ENCODE measurements around the gene DOCK7. TPM values are rescaled to one million over a fixed set of nuclear protein-coding genes. Genes with fewer than 3 reads are reported as not detected.
"Not testable (repeated sequence)": the region's sequence is repeated elsewhere in the genome, so short reads cannot be mapped to it uniquely, and the experiment has no call there.

Gene DOCK7
- total RNA-seq, 1 experiment from 2014 or later = 51.0 TPM

DNA sequence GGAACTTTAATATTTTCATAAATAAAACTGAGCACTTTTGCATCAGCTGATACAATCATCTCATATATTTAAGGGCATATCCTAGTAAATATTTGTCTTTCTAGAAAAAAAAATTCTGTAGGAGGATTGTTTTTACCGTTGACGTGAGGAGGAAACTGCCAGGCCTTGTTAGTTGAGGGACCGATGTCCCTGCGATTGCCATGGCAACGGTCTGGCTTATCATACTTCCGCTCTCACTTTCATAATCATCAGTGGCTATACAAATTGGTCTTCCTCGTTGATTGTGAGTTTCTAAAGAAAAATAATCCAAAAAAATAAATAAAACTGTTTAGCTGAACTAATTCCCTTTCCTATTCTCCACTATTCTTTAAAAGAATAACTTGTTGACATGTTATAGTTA, 160.2 kb downstream of the DOCK7 start:
- no peak for DNase-seq (ENCODE audit: low read depth)

DNA sequence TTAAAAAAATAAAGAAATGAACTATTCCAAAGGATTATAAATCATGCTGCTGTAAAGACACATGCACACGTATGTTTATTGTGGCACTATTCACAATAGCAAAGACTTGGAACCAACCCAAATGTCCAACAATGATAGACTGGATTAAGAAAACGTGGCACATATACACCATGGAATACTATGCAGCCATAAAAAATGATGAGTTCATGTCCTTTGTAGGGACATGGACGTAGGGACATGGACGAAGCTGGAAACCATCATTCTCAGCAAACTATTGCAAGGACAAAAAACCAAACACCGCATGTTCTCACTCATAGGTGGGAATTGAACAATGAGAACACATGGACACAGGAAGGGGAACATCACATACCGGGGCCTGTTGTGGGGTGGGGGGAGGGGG, 160.8 kb downstream of the DOCK7 start:
- DNase-seq (ENCODE audit: low read depth) = not testable (repeated sequence)

DNA sequence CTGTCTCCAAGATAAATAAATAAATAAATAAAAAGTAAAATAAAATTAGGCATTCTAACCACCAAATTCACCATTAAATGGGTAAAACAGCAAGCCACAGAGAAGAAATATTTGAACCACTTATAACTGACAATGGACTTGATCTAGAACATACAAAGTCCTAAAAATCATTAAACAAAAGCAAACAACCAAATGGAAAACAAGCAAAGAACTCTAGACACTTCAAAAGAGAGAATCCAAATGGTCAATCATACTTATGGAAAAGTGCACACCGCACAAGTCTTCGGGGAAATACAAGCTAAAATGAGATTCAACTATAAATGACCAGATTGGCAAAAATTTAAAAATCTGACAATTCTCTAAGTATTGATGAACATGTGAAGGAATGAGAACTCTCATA, 164.3 kb downstream of the DOCK7 start:
- no peak for DNase-seq (ENCODE audit: low read depth)

DNA sequence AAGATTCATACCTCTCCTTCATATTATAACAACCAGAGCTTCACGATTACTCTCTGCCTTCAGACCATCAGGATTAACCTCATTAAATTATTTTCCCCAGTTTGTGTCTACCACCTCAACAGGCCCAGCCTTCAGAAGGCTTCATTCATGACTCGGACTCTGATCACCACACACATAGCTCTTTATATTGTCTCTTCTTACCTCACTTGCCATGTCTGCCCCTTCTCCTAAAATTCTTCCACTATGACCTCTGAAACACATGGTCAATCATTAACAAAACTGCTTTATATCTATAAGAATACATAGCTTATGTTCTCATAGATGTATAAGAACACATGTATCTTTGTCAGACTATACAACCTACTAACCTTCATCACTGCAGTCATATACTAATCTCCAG, 171.6 kb downstream of the DOCK7 start:
- no peak for DNase-seq (ENCODE audit: low read depth)

DNA sequence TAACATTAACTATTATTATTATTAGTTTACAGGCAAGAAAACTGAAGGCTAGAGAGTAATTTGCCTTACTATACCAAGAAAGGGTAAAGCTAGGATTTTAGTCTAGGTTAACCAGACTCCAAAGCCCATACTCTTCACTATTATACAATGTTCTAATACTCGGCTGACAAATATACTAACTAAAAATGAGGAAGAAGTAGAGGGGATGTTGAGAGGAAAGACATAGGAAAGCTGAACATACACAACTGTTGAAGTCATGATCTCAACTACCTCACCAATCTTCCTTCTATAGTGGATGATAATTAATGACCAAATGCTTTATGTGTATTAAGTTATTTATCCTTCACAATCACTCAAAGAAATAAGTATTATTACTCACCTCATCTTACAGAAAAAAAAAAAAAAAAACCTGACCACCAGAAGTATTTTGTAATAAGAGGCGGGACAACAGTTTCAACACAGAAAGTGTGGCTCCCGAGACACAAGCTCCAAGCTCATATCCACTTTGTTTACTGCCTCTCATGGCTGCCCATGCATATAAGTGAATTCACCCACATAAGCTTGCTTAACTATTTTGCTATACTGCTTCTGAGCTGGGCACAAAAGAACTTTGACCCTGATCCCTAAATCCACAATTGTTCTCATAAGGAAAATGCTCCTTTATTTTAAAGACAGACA, 173.3 kb downstream of the DOCK7 start:
- no peak for DNase-seq (ENCODE audit: low read depth)

DNA sequence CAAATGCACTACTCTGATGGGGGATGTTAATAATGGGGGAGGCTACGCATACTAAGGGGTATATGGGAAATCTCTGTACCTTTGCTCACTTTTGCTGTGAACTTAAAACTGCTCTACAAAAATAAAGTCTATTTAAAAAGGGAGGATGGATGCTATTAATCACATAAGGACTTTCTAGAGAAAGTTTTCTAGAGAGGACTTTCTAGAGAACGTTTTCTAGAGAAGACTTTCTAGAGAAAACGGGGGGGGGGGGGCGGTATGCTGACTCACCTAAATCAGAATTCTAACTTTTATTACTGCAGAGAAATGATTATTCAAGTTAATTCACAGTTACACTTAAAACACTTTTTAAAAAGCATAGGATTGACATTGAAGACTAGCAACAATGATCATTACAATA, 175.2 kb downstream of the DOCK7 start:
- DNase-seq (ENCODE audit: low read depth) = no peak

DNA sequence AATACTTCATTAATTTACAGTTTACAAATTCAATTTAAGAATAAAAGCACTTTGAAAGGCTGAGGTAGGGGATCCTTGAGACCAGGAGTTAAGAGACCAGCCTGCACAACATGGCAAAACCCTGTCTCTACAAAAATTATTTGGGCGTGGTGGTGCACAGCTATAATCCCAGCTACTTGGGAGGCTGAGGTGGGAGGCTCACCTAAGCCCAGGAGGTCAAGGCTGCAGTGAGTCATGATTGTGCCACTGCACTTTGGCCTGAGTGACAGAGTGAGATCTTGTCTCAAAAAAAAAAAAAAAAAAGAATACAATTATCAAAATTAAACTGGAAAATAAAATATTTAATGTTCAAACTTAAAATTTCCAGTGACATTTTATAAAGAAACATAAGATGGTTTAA, 179.2 kb downstream of the DOCK7 start:
- no peak for DNase-seq (ENCODE audit: low read depth)

DNA sequence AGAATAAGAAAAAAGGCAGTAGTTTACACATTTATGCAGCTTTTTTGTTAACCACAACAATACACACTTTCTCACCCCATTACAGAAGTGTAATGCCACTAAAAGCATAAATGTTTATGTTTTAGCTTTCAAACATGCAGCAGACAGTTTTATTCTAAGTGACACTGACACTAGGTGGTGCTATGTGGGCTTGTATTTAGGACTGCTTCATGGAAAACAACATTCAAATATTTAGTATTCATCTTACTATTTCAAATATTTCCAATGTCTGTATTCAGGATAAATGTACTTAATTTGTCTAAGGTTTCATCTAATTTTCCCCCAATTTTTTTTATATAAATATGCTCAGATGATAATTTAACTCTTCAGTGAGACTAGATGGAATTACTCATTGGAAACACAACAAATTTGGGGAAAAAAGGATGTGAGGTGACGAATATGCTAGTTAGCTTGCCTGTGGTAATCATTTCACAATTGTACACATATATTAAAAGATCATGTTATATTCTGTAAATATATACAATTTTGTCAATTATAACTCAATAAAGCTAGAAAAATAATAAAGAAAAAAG, 179.9 kb downstream of the DOCK7 start:
- DNase-seq (ENCODE audit: low read depth) = peak; percentile 12

DNA sequence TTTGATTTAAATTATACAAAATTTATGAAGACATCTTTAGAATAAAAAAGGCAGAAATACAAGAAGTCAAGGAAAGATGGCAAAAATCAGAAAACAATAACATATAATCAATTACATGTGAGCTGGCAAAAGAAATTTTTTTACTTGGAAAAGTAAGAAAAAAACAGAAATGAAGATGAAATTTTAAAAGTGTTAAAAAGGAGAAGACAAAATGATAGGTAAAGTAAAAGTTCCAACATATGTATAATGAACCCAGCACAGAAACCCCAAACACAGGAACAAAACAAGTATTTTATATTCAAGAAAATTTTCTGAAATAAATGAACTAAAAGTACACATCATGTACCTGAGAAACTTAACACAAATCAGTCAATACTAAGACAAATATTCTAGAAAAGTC, 188.0 kb downstream of the DOCK7 start:
- DNase-seq (ENCODE audit: low read depth) = no peak

DNA sequence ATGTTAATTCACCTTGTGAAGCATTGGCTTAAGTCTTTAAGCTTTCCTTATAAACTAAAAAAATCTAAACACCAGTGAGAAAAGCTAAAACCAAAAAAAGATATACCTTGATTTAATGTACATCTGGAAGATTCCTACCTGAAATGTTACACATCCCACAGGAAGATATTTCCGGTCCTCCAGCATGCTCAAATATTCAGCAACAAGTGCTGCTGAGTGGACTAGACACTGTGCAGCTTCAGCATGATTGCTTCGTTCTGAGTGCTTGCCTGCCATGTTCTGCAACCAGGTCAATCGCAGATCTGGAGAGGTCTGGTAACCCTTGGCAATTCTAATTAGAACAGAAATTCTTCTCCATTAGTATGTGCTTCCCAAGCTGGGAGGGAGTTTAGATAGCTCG, 194.0 kb downstream of the DOCK7 start:
- no peak for DNase-seq (ENCODE audit: low read depth)

DNA sequence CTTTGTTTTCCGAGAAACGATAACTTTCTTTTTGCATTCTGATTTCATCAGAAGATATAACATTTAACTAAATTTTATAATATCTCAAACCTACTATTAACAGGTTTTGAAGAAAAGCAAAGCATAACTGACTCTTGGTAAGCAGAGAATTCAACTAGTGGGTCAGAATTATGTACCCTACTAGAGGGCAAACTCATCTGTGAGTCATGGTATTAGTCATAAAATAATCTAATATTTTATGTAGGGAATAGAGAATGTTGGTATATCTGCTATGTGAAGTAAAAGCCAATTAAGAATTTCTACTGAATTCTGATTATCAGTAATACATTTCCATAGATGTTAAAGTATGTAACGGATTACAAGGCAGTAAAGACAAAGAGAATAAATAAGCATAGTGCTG, 194.5 kb downstream of the DOCK7 start:
- no peak for DNase-seq (ENCODE audit: low read depth)

DNA sequence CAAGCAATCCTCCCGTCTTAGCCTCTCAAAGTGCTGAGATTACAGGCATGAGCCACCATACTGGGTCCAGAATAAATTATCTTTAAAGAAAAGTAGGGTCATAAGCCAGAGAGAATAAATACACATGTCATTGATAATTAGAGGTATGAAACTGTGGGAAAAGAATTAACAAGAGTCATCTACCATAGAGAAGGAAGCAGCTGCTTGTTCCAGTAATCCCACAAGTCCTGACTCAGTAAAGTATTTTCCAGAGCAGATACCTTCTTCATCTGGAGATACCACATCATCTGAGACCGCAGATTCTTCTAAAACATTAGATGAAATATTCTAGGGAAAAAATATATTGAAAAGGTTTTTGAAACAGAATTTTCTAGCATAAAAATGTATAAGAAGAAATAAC, 195.7 kb downstream of the DOCK7 start:
- DNase-seq (ENCODE audit: low read depth) = no peak

DNA sequence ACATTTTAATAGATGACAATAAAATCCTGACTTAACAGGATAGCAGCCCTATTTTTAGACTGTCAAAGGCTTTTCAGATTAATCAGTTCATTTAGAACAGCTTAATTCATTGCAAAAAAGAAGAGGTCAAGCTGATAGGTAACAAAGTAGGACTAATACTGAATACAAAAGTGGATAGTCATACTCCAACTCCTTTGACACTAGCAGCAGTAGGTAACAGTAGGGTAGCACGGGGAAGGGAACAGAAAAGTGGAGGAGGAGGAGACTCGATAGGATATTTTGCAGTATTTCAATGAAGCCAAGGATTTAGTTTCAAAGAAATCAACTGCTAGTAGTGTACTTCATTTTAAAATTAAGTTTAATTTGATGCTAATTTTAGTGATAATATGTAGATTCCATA, 200.2 kb downstream of the DOCK7 start:
- DNase-seq (ENCODE audit: low read depth) = no peak

DNA sequence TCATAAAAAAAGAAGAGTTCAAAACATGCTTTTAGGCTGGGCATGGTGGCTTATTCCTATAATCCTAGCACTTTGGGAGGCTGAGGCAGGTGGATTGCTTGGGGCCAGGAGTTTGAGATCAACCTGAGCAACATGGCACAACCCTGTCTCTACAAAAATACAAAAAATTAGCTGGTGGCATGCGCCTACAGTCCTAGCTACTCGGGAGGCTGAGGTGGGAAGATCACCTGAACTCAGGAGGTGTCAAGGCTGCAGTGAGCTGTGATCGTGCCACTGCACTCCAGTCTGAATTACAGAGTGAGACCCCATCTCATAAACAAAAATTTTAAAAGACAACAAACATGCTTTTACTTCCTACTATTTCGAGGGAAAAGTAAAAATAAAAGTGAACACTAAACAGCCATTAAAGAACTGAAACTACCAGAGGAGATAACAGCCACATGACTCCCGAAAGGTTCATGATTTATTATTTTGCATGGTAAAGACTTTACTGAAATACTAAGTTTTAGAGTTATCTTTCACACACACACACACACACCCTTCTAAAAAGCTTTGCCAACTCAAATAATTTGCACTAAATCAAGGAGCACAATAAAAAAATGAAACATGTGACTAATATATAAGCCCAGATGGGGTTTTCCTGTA, 203.2 kb downstream of the DOCK7 start:
- no peak for DNase-seq (ENCODE audit: low read depth)

DNA sequence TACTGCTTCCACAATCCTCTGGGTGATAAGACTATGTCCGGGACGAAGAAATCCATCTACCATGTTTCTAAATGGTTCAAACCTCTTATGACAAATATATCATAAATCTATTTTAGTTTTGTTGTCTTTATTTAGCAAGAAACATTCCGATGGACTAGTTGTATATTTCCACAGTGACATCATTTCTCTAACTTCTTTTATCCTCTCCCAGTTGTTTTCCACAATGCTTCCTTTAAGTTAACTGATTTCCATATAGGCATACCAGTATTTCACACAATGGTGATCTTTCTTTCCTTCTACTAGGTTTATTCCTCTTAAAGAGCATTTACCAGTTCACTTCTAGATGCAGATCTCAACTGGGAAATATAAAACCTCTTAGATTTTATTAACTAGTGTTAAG, 206.5 kb downstream of the DOCK7 start:
- DNase-seq (ENCODE audit: low read depth) = no peak

DNA sequence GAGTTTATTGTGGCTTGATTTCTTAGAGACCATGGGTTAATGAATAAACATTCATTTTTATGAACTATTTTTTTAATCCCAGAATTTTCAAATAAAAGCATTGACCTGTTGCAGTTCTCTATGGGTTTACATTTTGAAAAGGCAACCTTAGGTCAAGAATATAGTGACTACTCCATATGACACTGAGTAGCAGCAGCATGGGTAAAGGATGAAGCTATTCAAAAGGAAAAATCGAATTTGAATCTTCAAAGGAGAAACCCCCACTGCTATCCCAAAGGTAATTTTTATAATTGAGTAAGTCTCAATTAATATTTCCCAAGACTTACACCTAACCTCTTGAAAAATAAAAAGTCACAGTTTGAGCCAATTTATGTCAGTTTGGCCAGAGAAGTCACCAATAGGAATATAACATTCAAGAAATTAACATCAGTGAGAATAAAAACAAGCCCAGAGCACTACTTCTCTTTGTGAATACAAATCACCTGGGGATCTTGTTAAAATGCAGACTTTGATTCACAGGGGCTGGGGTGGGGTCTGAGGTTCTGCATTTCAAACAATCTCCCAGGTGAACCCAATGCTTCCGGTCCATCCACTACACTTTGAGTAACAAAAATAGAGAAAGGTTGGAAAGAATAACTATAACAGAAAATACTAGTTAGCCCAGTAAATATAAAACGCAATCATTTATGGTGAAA, 211.5 kb downstream of the DOCK7 start:
- no peak for DNase-seq (ENCODE audit: low read depth)

DNA sequence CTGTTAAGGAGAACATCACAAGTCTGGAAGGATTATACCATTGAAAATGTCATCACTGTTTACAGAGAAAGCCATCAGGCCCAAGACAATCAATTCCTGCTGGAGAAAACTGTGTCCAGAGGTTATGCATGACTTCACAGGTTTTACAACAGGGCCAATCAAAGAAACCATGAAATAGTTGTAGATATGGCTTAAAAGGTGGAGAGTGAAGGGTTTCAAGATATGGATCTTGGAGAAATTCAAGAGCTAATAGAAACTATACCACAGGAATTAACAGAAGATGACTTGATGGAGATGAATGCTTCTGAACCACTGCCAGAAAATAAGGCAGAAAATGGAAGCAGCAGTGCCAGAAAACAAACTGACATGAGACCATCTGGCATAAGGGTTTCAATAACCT, 221.1 kb downstream of the DOCK7 start:
- no peak for DNase-seq (ENCODE audit: low read depth)

DNA sequence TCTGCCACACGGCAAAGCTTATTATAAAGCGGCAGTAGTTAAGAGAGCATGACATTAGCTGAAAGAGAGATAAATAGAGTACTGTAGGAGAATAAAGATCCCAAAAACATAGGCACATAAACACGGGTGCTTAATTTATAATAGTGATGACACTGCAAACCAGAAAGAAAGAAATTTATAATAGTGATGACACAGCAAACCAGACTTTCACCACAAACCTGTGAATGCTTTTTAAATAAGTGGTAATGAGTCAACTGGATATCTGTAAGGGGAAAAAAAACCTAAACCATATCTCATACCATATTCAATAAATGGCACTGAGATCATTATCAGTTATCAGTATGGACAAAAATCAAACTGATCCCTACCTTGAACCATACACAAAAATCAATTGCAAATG, 225.8 kb downstream of the DOCK7 start:
- no peak for DNase-seq (ENCODE audit: low read depth)

DNA sequence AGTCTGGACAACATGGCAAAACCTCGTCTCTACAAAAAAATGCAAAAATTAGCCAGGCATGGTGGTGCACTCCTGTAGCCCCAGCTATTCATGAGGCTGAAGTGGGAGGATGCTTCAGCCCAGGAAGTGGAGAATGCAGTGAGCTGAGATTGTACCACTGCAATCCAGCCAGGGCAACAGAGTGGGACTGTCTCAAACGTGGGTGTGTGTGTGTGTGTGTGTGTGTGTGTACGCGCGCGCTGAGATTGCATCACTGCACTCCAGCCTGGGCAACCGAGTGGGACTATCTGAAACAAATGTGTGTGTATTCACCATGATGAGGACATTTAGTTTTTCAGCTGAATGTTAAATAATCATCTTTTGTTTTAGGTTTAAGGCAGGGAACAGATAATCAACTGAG, 230.2 kb downstream of the DOCK7 start:
- DNase-seq (ENCODE audit: low read depth) = no peak

DNA sequence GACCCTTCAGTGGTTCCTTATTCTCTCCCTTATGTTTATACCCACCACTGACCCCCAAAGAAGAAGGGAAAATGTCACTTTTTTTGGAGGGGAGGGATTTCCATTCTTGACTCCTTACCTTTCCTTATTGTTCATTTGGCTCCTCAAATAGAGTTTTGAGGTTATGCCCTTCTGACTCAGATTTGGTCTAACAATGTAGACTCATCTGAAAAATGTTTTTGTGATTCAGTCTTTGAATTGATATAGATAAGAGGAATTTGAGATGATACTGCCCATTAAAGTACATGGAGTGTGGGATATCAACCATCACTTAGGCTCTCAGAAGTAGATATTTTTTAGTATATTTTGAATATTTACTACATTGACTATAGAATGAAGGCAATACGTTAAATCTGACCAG, 235.2 kb downstream of the DOCK7 start:
- no peak for DNase-seq (ENCODE audit: low read depth)

DNA sequence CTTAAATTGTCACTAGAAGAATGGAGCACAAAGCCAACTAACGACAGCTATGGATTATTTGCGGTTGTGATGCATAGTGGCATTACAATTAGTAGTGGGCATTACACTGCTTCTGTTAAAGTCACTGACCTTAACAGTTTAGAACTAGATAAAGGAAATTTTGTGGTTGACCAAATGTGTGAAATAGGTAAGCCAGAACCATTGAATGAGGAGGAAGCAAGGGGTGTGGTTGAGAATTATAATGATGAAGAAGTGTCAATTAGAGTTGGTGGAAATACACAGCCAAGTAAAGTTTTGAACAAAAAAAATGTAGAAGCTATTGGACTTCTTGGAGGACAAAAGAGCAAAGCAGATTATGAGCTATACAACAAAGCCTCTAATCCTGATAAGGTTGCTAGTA, 237.9 kb downstream of the DOCK7 start:
- no peak for DNase-seq (ENCODE audit: low read depth)

DNA sequence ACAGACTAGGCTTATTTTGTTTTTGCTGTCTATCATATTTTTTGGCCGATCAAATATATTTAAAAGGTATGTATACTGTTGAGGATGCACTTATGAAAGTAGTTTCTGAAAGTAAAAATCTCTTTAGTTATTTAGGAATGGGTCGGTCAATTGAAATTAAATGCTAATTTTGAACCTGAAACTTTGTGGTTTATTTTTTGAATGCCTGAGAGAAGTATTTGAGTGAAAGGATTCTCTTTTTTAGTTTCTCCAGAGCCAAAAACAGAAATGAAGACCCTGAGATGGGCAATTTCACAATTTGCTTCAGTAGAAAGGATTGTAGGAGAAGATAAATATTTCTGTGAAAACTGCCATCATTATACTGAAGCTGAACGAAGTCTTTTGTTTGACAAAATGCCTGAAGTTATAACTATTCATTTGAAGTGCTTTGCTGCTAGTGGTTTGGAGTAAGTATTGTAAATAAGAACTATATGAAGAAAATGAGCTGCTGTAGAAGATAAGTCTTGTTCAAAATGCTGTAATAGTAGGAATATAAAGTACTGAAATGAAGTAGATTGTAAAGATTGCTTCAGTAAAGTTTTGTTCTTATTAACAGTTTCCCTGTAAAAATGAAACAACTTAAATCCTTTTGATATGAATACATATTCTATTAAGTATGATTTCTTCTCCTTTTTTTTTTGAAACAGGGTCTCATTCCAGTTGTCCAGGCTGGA, 239.8 kb downstream of the DOCK7 start:
- DNase-seq (ENCODE audit: low read depth) = no peak
